ENCODE data around the gene SH3BP5. TPM values are rescaled to one million over a fixed set of nuclear protein-coding genes. Genes with fewer than 3 reads are reported as not detected.
"Not testable (repeated sequence)": the region's sequence is repeated elsewhere in the genome, so short reads cannot be mapped to it uniquely, and the experiment has no call there.

SH3BP5 gene
- polyA plus RNA-seq, 1 donor: 12.4 TPM

GRCh38 chr3:15361494-15362214 lies 29.3 kb upstream of the SH3BP5 start:
- H3K4me3 ChIP-seq (ENCODE audit: low read length): no peak overlapping the region
- no peak overlapping the region for H3K27ac ChIP-seq (ENCODE audit: low read length)
- H3K9me3 ChIP-seq (ENCODE audit: control insufficient read depth, low read depth, low read length): no peaks in the 10 kb centered on the region
- no peak for DNase-seq
- H3K27me3 ChIP-seq (ENCODE audit: control insufficient read depth, insufficient read depth, low read length): no peaks in the 10 kb centered on the region
- peaks cover 8% of the 10 kb centered on the region for H3K4me1 ChIP-seq (ENCODE audit: control insufficient read depth, insufficient read depth, low read length)
- WGBS (ENCODE audit: insufficient coverage, low lambda C conversion rate): no CpG with 5 or more reads among the region's 11 CpGs
- no peaks in the 10 kb centered on the region for H3K36me3 ChIP-seq (ENCODE audit: control insufficient read depth, insufficient read depth, low read length)

DNA sequence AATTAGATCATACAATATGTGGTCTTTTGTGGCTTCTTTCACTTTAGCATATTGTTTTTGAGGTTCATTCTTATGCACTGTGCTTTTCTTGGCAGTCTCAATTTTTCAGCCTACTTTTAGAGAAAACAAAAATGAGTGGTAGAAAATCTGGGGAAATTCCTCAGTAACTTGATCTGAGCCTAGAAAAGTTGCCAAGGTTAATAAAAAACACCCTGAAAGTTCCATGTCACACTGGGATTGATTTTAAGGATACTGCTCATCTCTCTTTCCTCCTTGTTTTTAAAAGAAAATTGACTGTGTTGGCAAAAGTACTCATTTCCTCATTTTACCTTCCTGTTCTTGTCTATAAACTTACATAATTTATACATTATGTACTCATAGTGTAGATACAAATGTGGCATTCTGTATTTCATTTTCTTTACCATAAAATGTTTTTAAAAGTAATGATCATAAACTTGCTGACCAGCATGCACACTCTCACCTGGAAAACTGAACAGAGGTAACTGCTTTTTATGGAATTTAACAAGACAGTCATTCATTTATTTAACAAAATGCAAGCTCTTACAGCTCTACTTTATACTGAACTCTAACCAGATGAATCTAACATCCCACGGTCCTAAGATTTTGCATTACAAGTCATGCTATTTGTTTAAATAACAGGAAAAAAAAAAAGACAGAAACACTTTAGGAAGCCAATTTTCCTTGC lies 28.6 kb upstream of the SH3BP5 start:
- no peak overlapping the region for H3K4me3 ChIP-seq (ENCODE audit: low read length)
- H3K36me3 ChIP-seq (ENCODE audit: control insufficient read depth, insufficient read depth, low read length): no peaks in the 10 kb centered on the region
- H3K27ac ChIP-seq (ENCODE audit: low read length): no peak overlapping the region
- no peaks in the 10 kb centered on the region for H3K27me3 ChIP-seq (ENCODE audit: control insufficient read depth, insufficient read depth, low read length)
- peaks cover 8% of the 10 kb centered on the region for H3K4me1 ChIP-seq (ENCODE audit: control insufficient read depth, insufficient read depth, low read length)
- no CpG with 5 or more reads among the region's 1 CpG for WGBS (ENCODE audit: insufficient coverage, low lambda C conversion rate)
- no peak for DNase-seq
- H3K9me3 ChIP-seq (ENCODE audit: control insufficient read depth, low read depth, low read length): no peaks in the 10 kb centered on the region

DNA sequence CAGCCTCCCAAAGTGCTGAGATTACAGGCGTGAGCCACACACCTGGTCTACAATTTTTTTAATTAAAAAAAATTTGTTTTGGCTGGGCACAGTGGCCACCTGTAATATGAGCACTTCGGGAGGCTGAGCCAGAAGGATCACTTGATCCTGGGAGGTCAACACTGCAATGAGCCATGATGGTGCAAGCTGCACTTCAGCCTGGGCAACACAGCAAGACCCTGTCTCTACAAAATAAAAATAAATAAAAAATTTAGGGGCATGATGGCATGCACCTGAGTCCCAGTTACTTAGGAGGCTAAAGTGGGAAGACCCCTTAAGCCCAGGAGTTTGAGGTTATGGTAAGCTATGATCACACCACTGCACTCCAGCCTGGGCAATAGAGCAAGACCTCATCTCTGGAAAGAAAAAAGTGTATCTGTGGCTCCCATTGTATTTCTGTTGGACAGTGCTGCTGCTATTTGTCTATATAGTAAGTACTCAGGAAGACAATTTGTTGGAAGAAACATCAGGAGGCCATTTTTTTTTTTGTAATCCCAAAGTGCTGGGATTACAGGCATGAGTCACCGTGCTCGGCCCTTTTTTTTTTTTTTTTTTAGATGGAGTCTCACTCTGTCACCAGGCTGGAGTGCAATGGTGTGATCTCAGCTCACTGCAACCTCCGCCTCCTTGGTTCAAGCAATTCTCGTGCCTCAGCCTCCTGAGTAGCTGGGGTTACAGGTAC lies 27.5 kb upstream of the SH3BP5 start:
- no peak for DNase-seq
- no CpG with 5 or more reads among the region's 6 CpGs for WGBS (ENCODE audit: insufficient coverage, low lambda C conversion rate)
- Histone ChIP-seq H3K4me1 (ENCODE audit: control insufficient read depth, insufficient read depth, low read length) (peaks cover 8% of the 10 kb centered on the region), H3K9me3 (ENCODE audit: control insufficient read depth, low read depth, low read length) (no peaks in the 10 kb centered on the region), H3K36me3 (ENCODE audit: control insufficient read depth, insufficient read depth, low read length) (no peaks in the 10 kb centered on the region), H3K4me3 (ENCODE audit: low read length) (no peak overlapping the region), H3K27ac (ENCODE audit: low read length) (no peak overlapping the region), H3K27me3 (ENCODE audit: control insufficient read depth, insufficient read depth, low read length) (no peaks in the 10 kb centered on the region)

DNA sequence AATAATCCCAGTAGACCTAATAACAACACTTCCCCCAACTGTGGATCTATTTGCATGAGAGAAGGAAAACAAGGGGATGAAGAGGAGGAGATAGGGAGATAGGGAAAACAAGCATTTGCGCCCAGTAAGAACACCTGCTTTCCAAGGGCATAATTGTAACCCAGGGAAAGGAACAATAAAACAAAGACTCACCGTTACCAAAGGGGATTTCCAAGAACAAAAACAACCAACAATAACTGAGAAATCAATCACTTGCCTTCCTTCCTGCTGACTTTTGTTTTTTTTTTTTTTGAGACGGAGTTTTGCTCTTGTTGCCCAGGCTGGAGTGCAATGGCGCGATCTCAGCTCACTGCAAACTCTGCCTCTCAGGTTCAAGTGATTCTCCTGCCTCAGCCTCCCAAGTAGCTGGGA lies 24.3 kb upstream of the SH3BP5 start:
- not testable (repeated sequence) for DNase-seq; H3K9me3 ChIP-seq (ENCODE audit: control insufficient read depth, low read depth, low read length); H3K4me1 ChIP-seq (ENCODE audit: control insufficient read depth, insufficient read depth, low read length); H3K27ac ChIP-seq (ENCODE audit: low read length); H3K4me3 ChIP-seq (ENCODE audit: low read length); H3K27me3 ChIP-seq (ENCODE audit: control insufficient read depth, insufficient read depth, low read length); H3K36me3 ChIP-seq (ENCODE audit: control insufficient read depth, insufficient read depth, low read length)
- 50% methylated on average over 1 of the region's 5 CpGs for WGBS (ENCODE audit: insufficient coverage, low lambda C conversion rate)

DNA sequence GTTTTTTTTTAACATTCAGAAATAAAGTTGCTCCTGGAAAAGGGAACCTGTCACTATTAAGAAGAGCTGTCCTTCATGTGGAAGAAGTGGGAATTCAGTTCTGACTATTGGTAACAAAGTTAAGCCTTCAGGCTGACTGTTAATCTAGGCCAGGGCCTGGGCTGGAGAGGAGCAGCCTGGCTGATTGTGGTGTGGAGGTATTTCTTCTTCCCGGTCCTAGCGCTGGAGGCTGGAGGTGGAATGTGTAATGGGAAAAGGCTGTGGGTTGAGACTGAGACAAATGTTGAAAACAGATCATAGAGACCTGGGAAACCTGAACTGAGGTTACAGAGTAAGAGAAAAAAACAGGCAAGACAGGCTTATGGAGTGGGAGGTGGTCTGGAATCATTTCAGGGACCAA lies 23.8 kb upstream of the SH3BP5 start:
- Histone ChIP-seq H3K27ac (ENCODE audit: low read length) (no peak overlapping the region), H3K9me3 (ENCODE audit: control insufficient read depth, low read depth, low read length) (no peaks in the 10 kb centered on the region), H3K4me3 (ENCODE audit: low read length) (no peak overlapping the region), H3K27me3 (ENCODE audit: control insufficient read depth, insufficient read depth, low read length) (no peaks in the 10 kb centered on the region), H3K36me3 (ENCODE audit: control insufficient read depth, insufficient read depth, low read length) (no peaks in the 10 kb centered on the region), H3K4me1 (ENCODE audit: control insufficient read depth, insufficient read depth, low read length) (peaks cover 6% of the 10 kb centered on the region)
- WGBS (ENCODE audit: insufficient coverage, low lambda C conversion rate): 90% methylated on average over 2 of the region's 2 CpGs
- DNase-seq: no peak

- H3K4me1 ChIP-seq (ENCODE audit: control insufficient read depth, insufficient read depth, low read length): peaks cover 6% of the 10 kb centered on the region
- no peak overlapping the region for H3K4me3 ChIP-seq (ENCODE audit: low read length)
- no peaks in the 10 kb centered on the region for H3K27me3 ChIP-seq (ENCODE audit: control insufficient read depth, insufficient read depth, low read length)
- H3K27ac ChIP-seq (ENCODE audit: low read length): no peak overlapping the region
- H3K36me3 ChIP-seq (ENCODE audit: control insufficient read depth, insufficient read depth, low read length): no peaks in the 10 kb centered on the region
- no peak for DNase-seq
- no CpG with 5 or more reads among the region's 1 CpG for WGBS (ENCODE audit: insufficient coverage, low lambda C conversion rate)
- no peaks in the 10 kb centered on the region for H3K9me3 ChIP-seq (ENCODE audit: control insufficient read depth, low read depth, low read length)
Measured at GRCh38 chr3:15355086-15355485, 22.7 kb upstream of the SH3BP5 start.

DNA sequence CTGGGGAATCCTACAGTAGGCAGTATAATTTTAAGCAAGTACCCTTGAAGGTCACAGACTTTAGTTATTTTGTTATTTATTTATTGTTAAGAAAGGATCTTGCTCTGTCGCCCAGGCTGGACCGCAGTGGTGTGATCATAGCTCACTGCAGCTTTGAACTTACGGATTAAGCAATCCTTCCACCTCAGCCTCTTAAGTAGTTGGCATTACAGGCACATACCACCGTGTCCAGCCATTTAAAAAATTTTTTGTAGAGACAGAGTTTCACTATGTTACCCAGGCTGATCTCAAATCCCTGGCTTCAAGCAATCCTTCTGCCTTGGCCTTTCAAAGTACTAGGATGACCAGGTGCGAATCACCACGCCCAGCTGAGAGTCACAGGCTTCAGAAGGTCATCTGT lies 22.1 kb upstream of the SH3BP5 start:
- H3K4me3 ChIP-seq (ENCODE audit: low read length): no peak overlapping the region
- 100% methylated on average over 1 of the region's 6 CpGs for WGBS (ENCODE audit: insufficient coverage, low lambda C conversion rate)
- peaks cover 6% of the 10 kb centered on the region for H3K4me1 ChIP-seq (ENCODE audit: control insufficient read depth, insufficient read depth, low read length)
- DNase-seq: no peak
- no peaks in the 10 kb centered on the region for H3K9me3 ChIP-seq (ENCODE audit: control insufficient read depth, low read depth, low read length)
- H3K27me3 ChIP-seq (ENCODE audit: control insufficient read depth, insufficient read depth, low read length): no peaks in the 10 kb centered on the region
- H3K36me3 ChIP-seq (ENCODE audit: control insufficient read depth, insufficient read depth, low read length): no peaks in the 10 kb centered on the region
- H3K27ac ChIP-seq (ENCODE audit: low read length): no peak overlapping the region

DNA sequence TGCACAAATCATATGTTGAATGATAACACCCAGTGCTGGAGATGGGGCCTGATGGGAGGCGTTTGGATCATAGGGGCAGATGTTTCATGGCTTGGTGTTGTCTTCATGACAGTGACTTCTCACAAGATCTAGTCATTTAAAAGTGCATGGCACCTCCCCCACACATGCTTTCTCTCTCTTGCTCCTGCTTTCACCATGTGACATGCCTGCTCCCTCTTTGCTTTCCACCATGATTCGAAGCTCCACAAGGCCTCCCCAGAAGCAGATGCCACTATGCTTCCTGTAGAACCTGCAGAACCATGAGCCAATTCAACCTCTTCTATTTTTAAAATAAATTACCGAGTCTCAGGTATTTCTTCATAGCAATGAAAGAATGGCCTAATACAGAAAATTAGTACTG lies 17.8 kb upstream of the SH3BP5 start:
- 83% methylated on average over 1 of the region's 3 CpGs for WGBS (ENCODE audit: insufficient coverage, low lambda C conversion rate)
- Histone ChIP-seq H3K36me3 (ENCODE audit: control insufficient read depth, insufficient read depth, low read length) (no peaks in the 10 kb centered on the region), H3K27ac (ENCODE audit: low read length) (no peak overlapping the region), H3K4me1 (ENCODE audit: control insufficient read depth, insufficient read depth, low read length) (peaks cover 6% of the 10 kb centered on the region), H3K27me3 (ENCODE audit: control insufficient read depth, insufficient read depth, low read length) (no peaks in the 10 kb centered on the region), H3K9me3 (ENCODE audit: control insufficient read depth, low read depth, low read length) (no peaks in the 10 kb centered on the region), H3K4me3 (ENCODE audit: low read length) (no peak overlapping the region)
- no peak for DNase-seq

DNA sequence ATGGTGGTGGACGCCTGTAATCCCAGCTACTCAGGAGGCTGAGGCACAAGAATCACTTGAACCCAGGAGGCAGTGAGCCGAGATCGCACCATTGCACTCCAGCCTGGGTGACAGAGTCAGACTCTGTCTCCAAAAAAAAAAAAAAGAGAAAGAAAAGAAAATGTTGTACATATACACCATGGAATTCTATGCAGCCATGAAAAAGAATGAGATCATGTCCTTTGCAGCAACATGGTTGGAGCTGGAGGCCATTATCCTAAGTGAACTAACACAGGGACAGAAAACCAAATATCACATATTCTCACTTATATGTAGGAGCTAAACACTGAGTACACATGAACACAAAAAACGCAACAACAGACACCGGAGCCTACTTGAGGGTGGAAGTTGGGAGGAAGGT lies 17.1 kb upstream of the SH3BP5 start:
- not testable (repeated sequence) for H3K4me3 ChIP-seq (ENCODE audit: low read length); H3K27me3 ChIP-seq (ENCODE audit: control insufficient read depth, insufficient read depth, low read length); H3K27ac ChIP-seq (ENCODE audit: low read length); H3K9me3 ChIP-seq (ENCODE audit: control insufficient read depth, low read depth, low read length); H3K36me3 ChIP-seq (ENCODE audit: control insufficient read depth, insufficient read depth, low read length); DNase-seq; H3K4me1 ChIP-seq (ENCODE audit: control insufficient read depth, insufficient read depth, low read length)
- no CpG with 5 or more reads among the region's 5 CpGs for WGBS (ENCODE audit: insufficient coverage, low lambda C conversion rate)

- Histone ChIP-seq H3K36me3 (ENCODE audit: control insufficient read depth, insufficient read depth, low read length) (no peaks in the 10 kb centered on the region), H3K9me3 (ENCODE audit: control insufficient read depth, low read depth, low read length) (no peaks in the 10 kb centered on the region), H3K27me3 (ENCODE audit: control insufficient read depth, insufficient read depth, low read length) (no peaks in the 10 kb centered on the region), H3K4me1 (ENCODE audit: control insufficient read depth, insufficient read depth, low read length) (peaks cover 6% of the 10 kb centered on the region), H3K4me3 (ENCODE audit: low read length) (no peak overlapping the region), H3K27ac (ENCODE audit: low read length) (no peak overlapping the region)
- no CpG with 5 or more reads among the region's 1 CpG for WGBS (ENCODE audit: insufficient coverage, low lambda C conversion rate)
- no peak for DNase-seq
Measured at GRCh38 chr3:15348246-15348645, 15.9 kb upstream of the SH3BP5 start.

Data from large intestine (tissue), 3 donors.